Stimulated activated CD8-positive, alpha-beta memory T cell treated with anti-CD3 and anti-CD28 coated beads, Interleukin-15, amount 100 ng/mL, for 1 hour (primary cell): ENCODE results near the gene ST6GALNAC1.
"Not testable (repeated sequence)": the region's sequence is repeated elsewhere in the genome, so short reads cannot be mapped to it uniquely, and the experiment has no call there.

Source experiments
- DNase-seq: peaks from one replicate; pipeline ENCODE4 v3.0.0-alpha.2; 2020; ENCODE audit warnings: low read depth

The ST6GALNAC1 gene

GRCh38 chr17:76611080-76611749 is 32.3 kb downstream of the ST6GALNAC1 start:
- not testable (repeated sequence) for DNase-seq

GRCh38 chr17:76606685-76607084 is 36.9 kb downstream of the ST6GALNAC1 start:
- DNase-seq, result not testable (repeated sequence)

- DNase-seq, result no peak
Measured at GRCh38 chr17:76601065-76601464, 42.5 kb downstream of the ST6GALNAC1 start.

GRCh38 chr17:76599694-76600460 is 43.7 kb downstream of the ST6GALNAC1 start:
- DNase-seq, result no peak

GRCh38 chr17:76598004-76598439 is 45.5 kb downstream of the ST6GALNAC1 start:
- DNase-seq, result no peak

GRCh38 chr17:76597156-76598003 is 46.2 kb downstream of the ST6GALNAC1 start:
- DNase-seq, result no peak

GRCh38 chr17:76594690-76595089 is 48.9 kb downstream of the ST6GALNAC1 start:
- DNase-seq, result no peak

- DNase-seq, result no peak
Measured at GRCh38 chr17:76593959-76594358, 49.6 kb downstream of the ST6GALNAC1 start.

- DNase-seq, result no peak
Measured at GRCh38 chr17:76593384-76593826, 50.2 kb downstream of the ST6GALNAC1 start.

- no peak for DNase-seq
Measured at GRCh38 chr17:76588182-76588581, 55.4 kb downstream of the ST6GALNAC1 start.

GRCh38 chr17:76586741-76587487 is 56.6 kb downstream of the ST6GALNAC1 start:
- DNase-seq, result no peak

- no peak for DNase-seq
Measured at GRCh38 chr17:76585649-76586593, 57.6 kb downstream of the ST6GALNAC1 start, which contains the start of gene ST6GALNAC2. Gene ST6GALNAC2 (minus strand): TSS chr17:76585860. CDS start chr17:76585808, 52 bp downstream.

- no peak for DNase-seq
Measured at GRCh38 chr17:76585033-76585648, 58.4 kb downstream of the ST6GALNAC1 start.

- no peak for DNase-seq
Measured at GRCh38 chr17:76584427-76585032, 59.0 kb downstream of the ST6GALNAC1 start.

GRCh38 chr17:76582660-76583059 is 60.9 kb downstream of the ST6GALNAC1 start:
- no peak for DNase-seq

GRCh38 chr17:76581515-76581914 is 62.0 kb downstream of the ST6GALNAC1 start:
- no peak for DNase-seq

- DNase-seq, result no peak
Measured at GRCh38 chr17:76579281-76579680, 64.3 kb downstream of the ST6GALNAC1 start.

GRCh38 chr17:76578376-76578775 is 65.2 kb downstream of the ST6GALNAC1 start:
- DNase-seq, result no peak

GRCh38 chr17:76577876-76578275 is 65.7 kb downstream of the ST6GALNAC1 start:
- DNase-seq, result no peak
